GM19035 (cell line): ENCODE data around the gene PLEKHM1.
"Not testable (repeated sequence)": the region's sequence is repeated elsewhere in the genome, so short reads cannot be mapped to it uniquely, and the experiment has no call there.

Source experiments
- ATAC-seq: cut with Tn5 transposase; IDR thresholded peaks from one replicate; pipeline ENCODE4 v1.9.1; 2021; ENCODE audit not compliant: unreplicated experiment

Gene PLEKHM1

GRCh38 chr17:45443371-45444260 lies 46.9 kb downstream of the PLEKHM1 start:
- not testable (repeated sequence) for ATAC-seq

- ATAC-seq, result no peak
Observed at GRCh38 chr17:45441526-45442310, 48.8 kb downstream of the PLEKHM1 start.

- ATAC-seq, result peak; percentile 68
Observed at GRCh38 chr17:45440839-45441515, 49.5 kb downstream of the PLEKHM1 start.

GRCh38 chr17:45440161-45440778 lies 50.3 kb downstream of the PLEKHM1 start:
- ATAC-seq, result no peak

GRCh38 chr17:45438931-45439610 lies 51.5 kb downstream of the PLEKHM1 start:
- no peak for ATAC-seq

GRCh38 chr17:45437465-45438283 lies 52.8 kb downstream of the PLEKHM1 start:
- no peak for ATAC-seq

GRCh38 chr17:45436625-45437464 lies 53.7 kb downstream of the PLEKHM1 start:
- ATAC-seq, result no peak

- no peak for ATAC-seq
Observed at GRCh38 chr17:45436161-45436560, 54.4 kb downstream of the PLEKHM1 start.

- no peak for ATAC-seq
Observed at GRCh38 chr17:45435481-45435880, 55.0 kb downstream of the PLEKHM1 start.

- no peak for ATAC-seq
Observed at GRCh38 chr17:45433159-45433535, 57.4 kb downstream of the PLEKHM1 start.

- no peak for ATAC-seq
Observed at GRCh38 chr17:45432405-45433158, 57.9 kb downstream of the PLEKHM1 start, which contains the start of gene ARHGAP27. Gene ARHGAP27, minus strand, starts transcription at chr17:45432870. Its CDS starts 2,591 bp downstream, at chr17:45430279.

- ATAC-seq, result peak; percentile 47
Observed at GRCh38 chr17:45431531-45432404, 58.8 kb downstream of the PLEKHM1 start.

GRCh38 chr17:45430738-45431530 lies 59.6 kb downstream of the PLEKHM1 start:
- peak; percentile 7 for ATAC-seq

GRCh38 chr17:45430006-45430737 lies 60.3 kb downstream of the PLEKHM1 start:
- ATAC-seq, result no peak

- ATAC-seq, result no peak
Observed at GRCh38 chr17:45429339-45430005, 61.0 kb downstream of the PLEKHM1 start.
